NB4 (cell line): ENCODE results near the gene PYM1.
A peak's percentile ranks its signal among the peaks of the same experiment; 100 is the strongest.

ENCODE experiments used
- DNase-seq: peaks from one replicate; pipeline ENCODE4 v3.0.0; 2010; ENCODE audit warnings: low read depth
- H3K4me3 ChIP-seq: one replicate; pipeline ENCODE4 v1.5.1; 2011; ENCODE audit warnings: mild to moderate bottlenecking, low read depth, low read length, moderate library complexity
- CTCF ChIP-seq: IDR thresholded peaks from one replicate; pipeline ENCODE4 v1.5.1; 2012; ENCODE audit warnings: low read depth, low read length
- MAX ChIP-seq: IDR thresholded peaks from 2 replicates; pipeline ENCODE4 v1.6.1; 2011; ENCODE audit warnings: low read depth, low read length
- MYC ChIP-seq: IDR thresholded peaks from 2 replicates; pipeline ENCODE4 v1.6.1; 2011; ENCODE audit warnings: low read depth, low read length
- POLR2A ChIP-seq: IDR thresholded peaks from 2 replicates; pipeline ENCODE4 v1.6.1; 2011; ENCODE audit warnings: mild to moderate bottlenecking; ENCODE audit not compliant: insufficient read length; ENCODE audit errors: extremely low read depth

Gene PYM1

DNA sequence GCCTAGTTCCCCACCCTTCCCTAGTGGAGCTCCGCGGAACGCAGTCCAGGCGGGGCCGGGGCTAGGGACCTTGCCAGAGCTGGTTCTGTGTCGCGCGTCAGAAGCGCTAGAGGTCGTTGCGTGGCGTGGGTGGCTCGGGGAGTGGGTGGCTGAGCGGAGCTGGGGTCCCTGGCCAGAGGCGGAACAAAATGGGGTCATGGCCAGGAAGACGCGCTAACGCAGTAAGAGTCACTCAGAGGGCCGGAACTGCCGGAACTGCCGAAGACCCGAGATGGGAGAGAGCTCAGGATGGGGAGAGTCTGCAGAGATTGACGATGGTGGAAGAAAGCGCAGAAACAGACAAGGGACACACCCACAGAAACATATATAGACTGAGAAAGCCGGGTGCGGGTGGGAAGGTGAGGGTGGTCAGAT, 8.1 kb upstream of the PYM1 start:
- DNase-seq, result no peak
- no peak for TF ChIP-seq POLR2A
- no peak for TF ChIP-seq CTCF
- TF ChIP-seq MAX, result no peak
- no peak for TF ChIP-seq MYC
- no peak overlapping the region for H3K4me3 ChIP-seq

DNA sequence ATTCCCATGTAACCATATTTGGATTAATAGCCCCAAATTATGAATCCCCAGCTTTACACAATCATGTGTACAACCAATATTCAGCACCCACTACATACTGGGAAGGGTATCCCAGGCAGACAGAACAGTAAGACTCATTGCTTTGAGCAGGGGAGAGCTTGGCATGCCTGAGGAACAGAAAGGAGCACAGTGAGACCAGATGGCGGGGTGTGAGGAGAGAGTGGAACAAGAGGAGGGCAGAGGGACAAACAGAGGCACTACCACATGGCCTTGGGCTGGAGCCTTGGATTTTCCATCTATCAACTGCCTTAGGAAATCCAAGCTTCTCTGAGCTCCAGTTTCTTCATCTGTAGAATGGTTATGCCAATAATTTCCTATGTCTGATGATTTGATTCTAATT, 7.1 kb upstream of the PYM1 start:
- no peak for TF ChIP-seq POLR2A
- no peak for TF ChIP-seq CTCF
- TF ChIP-seq MAX, result no peak
- TF ChIP-seq MYC, result no peak
- no peak overlapping the region for H3K4me3 ChIP-seq
- DNase-seq, result no peak

- peak; percentile 54 for DNase-seq
- TF ChIP-seq MAX, result no peak
- no peak for TF ChIP-seq POLR2A
- TF ChIP-seq MYC, result no peak
- TF ChIP-seq CTCF, result no peak
- H3K4me3 ChIP-seq, result no peak overlapping the region
These were observed 6.4 kb upstream of the PYM1 start for GRCh38 chr12:55933799-55934742.

- DNase-seq, result peak; percentile 72
- H3K4me3 ChIP-seq, result peak overlapping the region; percentile 65
- TF ChIP-seq CTCF (no peak), MAX (no peak), MYC (no peak), POLR2A (no peak)
These were observed 5.6 kb upstream of the PYM1 start for GRCh38 chr12:55933169-55933798.

DNA sequence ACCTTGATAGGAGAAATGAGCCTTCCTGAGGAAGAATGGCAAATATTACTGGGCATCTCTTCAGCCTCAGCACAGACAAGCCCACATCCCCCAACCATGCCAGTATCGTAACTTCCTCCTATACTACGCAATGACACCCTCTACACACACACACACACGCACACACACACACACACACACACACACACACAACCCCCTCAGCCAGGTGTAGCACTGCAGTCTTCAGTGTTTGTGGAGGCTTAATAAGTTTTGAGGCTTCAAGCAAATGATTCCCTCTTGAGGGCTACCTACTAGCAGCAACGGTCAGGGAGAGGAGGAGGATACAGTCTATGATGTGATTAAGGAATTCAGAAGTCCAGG, 4.8 kb upstream of the PYM1 start:
- DNase-seq, result peak; percentile 76
- 0 out of 2 replicates have a peak, but pooled peaks have one; percentile 26 for TF ChIP-seq MAX
- TF ChIP-seq MYC, result no peak
- peak overlapping the region; percentile 65 for H3K4me3 ChIP-seq
